Omental fat pad (tissue), 4 donors: ENCODE data around the gene PITX1. TPM values are rescaled to one million over a fixed set of nuclear protein-coding genes. Genes with fewer than 3 reads are reported as not detected.

Experiments used
- ATAC-seq: fragments of 150-250 bp; one replicate; pipeline ENCODE4 v1.9.1; 2016; ENCODE audit warnings: mild to moderate bottlenecking, moderate library complexity; ENCODE audit not compliant: low FRiP score
- DNase-seq: peaks from one replicate; pipeline ENCODE4 v3.0.0-alpha.2; 2019; ENCODE audit warnings: low spot score
- CTCF ChIP-seq, 3 donors: fragments of 450-650 bp; IDR thresholded peaks; one replicate each; pipeline ENCODE4 v1.5.1; 2016 to 2017; ENCODE audit warnings: antibody characterized with exemption in 3 of 3, mild to moderate bottlenecking in 3 of 3, moderate library complexity in 2 of 3
- total RNA-seq, 4 donors: library from RNA; depleted of rRNA; stranded (reverse); fragments of >200 nt; gene quantifications; one replicate each; pipeline ENCODE4 v1.1.0, GENCODE V29; 2016

Gene PITX1
- total RNA-seq, 4 donors from 2014 or later: 0.74 to 3.7 (median 1.2) TPM; not detected in 1

DNA sequence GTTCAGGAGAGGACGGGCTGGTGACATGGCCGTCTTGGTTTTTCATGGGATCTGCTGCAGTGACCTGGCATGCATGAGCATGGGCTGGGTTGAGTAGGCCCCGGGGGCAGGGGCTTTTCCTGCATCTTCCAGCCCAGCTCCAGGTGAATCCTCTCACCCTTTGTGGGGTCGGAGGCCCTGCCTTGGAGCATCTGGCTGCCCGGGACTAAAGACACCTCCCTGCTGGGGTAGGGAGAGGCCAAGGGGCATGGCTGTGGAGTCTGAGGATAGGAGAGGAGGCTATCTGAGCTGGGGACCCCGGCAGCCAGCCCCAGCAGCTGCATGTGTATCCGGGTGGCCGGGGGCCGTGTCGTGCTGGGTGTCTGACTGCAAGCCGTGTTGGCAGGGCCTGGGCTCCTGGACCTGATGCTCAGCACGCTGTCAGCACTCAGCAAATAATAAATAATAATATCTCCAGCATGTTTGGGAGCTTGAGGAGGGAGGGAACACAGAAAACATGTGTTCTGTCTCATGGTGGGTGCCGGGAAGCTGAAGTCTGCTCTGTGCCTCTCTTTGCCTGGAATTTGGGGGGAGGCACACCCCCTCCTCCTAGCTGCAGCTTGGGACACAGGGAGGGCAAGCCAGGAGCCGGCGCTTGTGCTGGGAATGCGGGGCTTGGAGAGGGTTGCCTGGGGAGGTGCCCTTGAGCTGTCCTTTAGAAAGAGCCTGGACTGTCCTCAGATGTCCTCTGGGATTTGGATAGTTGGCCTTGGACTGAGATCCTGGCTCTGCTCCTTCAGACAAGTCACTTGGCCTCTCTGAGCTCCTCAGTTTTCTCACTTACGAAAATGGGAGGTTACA, 28.4 kb upstream of the PITX1 start:
- ATAC-seq: no peak
- DNase-seq: no peak
- no peak for TF ChIP-seq CTCF (IDR thresholded peaks at IDR 0.05)

DNA sequence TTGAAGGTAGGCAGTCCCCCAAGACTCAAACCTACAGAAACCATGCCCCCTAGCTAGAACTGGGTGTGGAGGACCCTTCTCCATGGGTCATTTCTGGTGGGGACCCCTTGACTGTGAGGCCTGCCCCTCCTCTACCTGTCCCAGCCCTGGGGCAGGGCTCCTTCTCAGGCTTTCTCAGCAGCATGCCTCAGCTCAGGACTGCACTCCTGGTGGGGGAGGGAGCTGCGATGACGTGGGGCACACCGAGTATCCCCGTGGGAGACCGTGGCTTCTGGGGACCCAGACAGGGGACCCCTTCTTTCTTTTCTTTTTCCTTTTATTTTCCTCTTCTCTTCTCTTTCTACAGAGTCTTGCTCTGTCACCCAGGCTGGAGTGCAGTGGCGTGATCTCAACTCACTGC, 27.0 kb upstream of the PITX1 start:
- DNase-seq: no peak
- no peak for TF ChIP-seq CTCF (IDR thresholded peaks at IDR 0.05)
- ATAC-seq: no peak

- TF ChIP-seq CTCF (IDR thresholded peaks at IDR 0.05): no peak
- ATAC-seq (no peak), DNase-seq (no peak)
Measured at GRCh38 chr5:135060021-135060420, 26.0 kb upstream of the PITX1 start.

GRCh38 chr5:135059000-135059923, 25.2 kb upstream of the PITX1 start:
- TF ChIP-seq CTCF (IDR thresholded peaks at IDR 0.05): no peak
- DNase-seq (no peak), ATAC-seq (no peak)

- DNase-seq (no peak), ATAC-seq (no peak)
- no peak for TF ChIP-seq CTCF (IDR thresholded peaks at IDR 0.05)
Measured at GRCh38 chr5:135058331-135058732, 24.3 kb upstream of the PITX1 start.

DNA sequence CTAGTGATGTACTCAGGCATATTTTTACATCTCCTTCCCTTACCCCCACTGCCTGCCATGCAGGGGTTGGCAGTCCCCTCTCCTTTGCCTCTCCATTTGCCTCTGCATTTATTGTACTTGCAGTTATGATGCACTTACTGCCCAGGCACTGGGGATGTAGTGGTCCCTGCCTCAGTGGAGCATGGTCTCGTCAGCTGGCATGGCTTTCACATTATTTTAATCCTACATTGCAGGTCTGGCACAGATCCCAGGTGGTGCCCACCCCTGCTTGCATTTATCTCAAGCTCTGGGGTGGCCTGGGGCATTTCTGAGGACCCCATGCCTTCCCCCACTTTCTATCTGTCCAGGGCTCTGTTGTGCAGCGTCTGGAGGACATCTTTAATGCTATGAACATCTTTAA, 23.2 kb upstream of the PITX1 start:
- TF ChIP-seq CTCF (IDR thresholded peaks at IDR 0.05): no peak
- ATAC-seq: no peak
- DNase-seq: no peak
